ENCODE data around the gene SPTA1. TPM values are rescaled to one million over a fixed set of nuclear protein-coding genes. Genes with fewer than 3 reads are reported as not detected.

The SPTA1 gene
- total and polyA plus RNA-seq, 2 of the 4 experiments (the other 2 are of a cell fraction), result not detected

- Histone ChIP-seq H3K23ac (ENCODE audit: low read depth, low read length) (no peak overlapping the region), H3K79me1 (ENCODE audit: low read depth in 1 of 2, low read length in 2 of 2) (no peaks in the 10 kb centered on the region), H3K9ac (ENCODE audit: low read depth, low read length) (no peak overlapping the region), H3K56ac (ENCODE audit: extremely low read depth, insufficient read depth, low read length) (no peak overlapping the region), H2BK20ac (ENCODE audit: low read depth, low read length) (no peak overlapping the region), H4K5ac (ENCODE audit: low read depth, low read length) (no peak overlapping the region), H2BK15ac (ENCODE audit: low read depth, low read length) (no peak overlapping the region), H2AFZ (replicated peaks; ENCODE audit: low read length, poor library complexity) (no peak overlapping the region), H3K18ac (ENCODE audit: low read depth, low read length) (no peak overlapping the region), H3K14ac (replicated peaks; ENCODE audit: low read depth, low read length) (no peak overlapping the region), H4K20me1 (ENCODE audit: insufficient read depth, low read length) (no peaks in the 10 kb centered on the region), H2AK5ac (ENCODE audit: low read depth, low read length) (no peak overlapping the region), H3K9me3 (ENCODE audit: control insufficient read depth, insufficient read depth, low read length) (no peaks in the 10 kb centered on the region), H2AK9ac (replicated peaks; ENCODE audit: low read depth, low read length, poor library complexity) (no peak overlapping the region), H4K8ac (ENCODE audit: low read depth in 2 of 2, low read length in 2 of 2) (no peak overlapping the region), H3K27me3 (ENCODE audit: control insufficient read depth, insufficient read depth, low read length) (no peaks in the 10 kb centered on the region), H4K91ac (ENCODE audit: insufficient read depth, low read depth, low read length) (no peak overlapping the region), H2BK5ac (ENCODE audit: low read depth, low read length, poor library complexity, severe bottlenecking) (no peak overlapping the region), H3K27ac (ENCODE audit: insufficient read depth, low read length) (no peak overlapping the region), H3K4me3 (ENCODE audit: insufficient read depth, low read depth, low read length) (no peak overlapping the region), H3K4ac (ENCODE audit: low read depth, low read length) (no peak overlapping the region), H3K9me1 (ENCODE audit: insufficient read depth, low read length) (no peaks in the 10 kb centered on the region), H3K36me3 (ENCODE audit: control insufficient read depth, insufficient read depth, low read length) (no peaks in the 10 kb centered on the region), H3K4me2 (ENCODE audit: low read depth, low read length) (no peak overlapping the region), H2BK120ac (ENCODE audit: low read depth, low read length) (no peak overlapping the region), H3K4me1 (ENCODE audit: control insufficient read depth, insufficient read depth, low read length) (no peaks in the 10 kb centered on the region)
- ChIA-PET POLR2A (ENCODE audit: unreplicated experiment) (no interaction called here), CTCF (no interaction called here)
- DNase-seq (peak; percentile 0), ATAC-seq (ENCODE audit: low read depth) (no peak)
- intact Hi-C loops (cut with micrococcal nuclease) (no loop called here), in situ Hi-C loops (cut with MboI; ENCODE audit: low sequenced_read_pairs) (no loop called here), dilution Hi-C loops (cut with HindIII; ENCODE audit: low sequenced_read_pairs, unreplicated experiment) (no loop called here)
- no peak for TF ChIP-seq FOS (IDR thresholded peaks at IDR 0.05; ENCODE audit: low read depth, low read length)
- TF ChIP-seq USF2 (IDR thresholded peaks at IDR 0.05; ENCODE audit: low read depth, low read length), result no peak
- TF ChIP-seq CTCF (conservative IDR thresholded peaks at IDR 0.05; ENCODE audit: low read depth, low read length), result no peak
- TF ChIP-seq POLR2A (IDR thresholded peaks at IDR 0.05; ENCODE audit: low read depth, low read length), result no peak
- no peak for TF ChIP-seq RFX5 (IDR thresholded peaks at IDR 0.05; ENCODE audit: low read depth, low read length)
- no peak for TF ChIP-seq RAD21 (IDR thresholded peaks at IDR 0.05; ENCODE audit: low read length)
- no peak for TF ChIP-seq CEBPB (IDR thresholded peaks at IDR 0.05; ENCODE audit: low read depth, low read length)
- no peak for TF ChIP-seq RCOR1 (IDR thresholded peaks at IDR 0.05; ENCODE audit: insufficient replicate concordance, low read length)
- no peak for TF ChIP-seq BHLHE40 (IDR thresholded peaks at IDR 0.05; ENCODE audit: low read depth, low read length)
- no TSS peak for BruUV-seq (replicated peaks)
- WGBS, 2 experiments (ENCODE audit: extremely low coverage in 2 of 2, insufficient read length in 1 of 2), result no CpG with 5 or more reads among the region's 1 CpG
These were observed 29.8 kb upstream of the SPTA1 start for GRCh38 chr1:158716335-158716734.

All from IMR-90 (cell line).